Right lobe of liver (tissue), 6 donors: ENCODE data around the gene IRX2. TPM values are rescaled to one million over a fixed set of nuclear protein-coding genes. Genes with fewer than 3 reads are reported as not detected.

Source experiments
- ATAC-seq, 4 donors: fragments of 200-7000 bp; cut with Tn5 transposase; one replicate each; pipeline ENCODE4 v1.9.1; 2020; ENCODE audit warnings: mild to moderate bottlenecking in 4 of 4, moderate library complexity in 4 of 4
- DNase-seq, 3 donors: peaks; one replicate each; pipeline ENCODE4 v3.0.0-alpha.2; 2020
- H3K27ac ChIP-seq, 3 donors: fragments of 200-600 bp; one replicate each; pipeline ENCODE4 v1.8.0; 2022
- H3K27me3 ChIP-seq, 2 donors: fragments of 200-600 bp; one replicate each; pipeline ENCODE4 v1.8.0; 2022
- H3K36me3 ChIP-seq, 4 donors: fragments of 200-600 bp; sonication (generic) in 1 of 4; one replicate each; pipeline versions ENCODE4 v1.5.1 to v1.8.0; 2017 to 2022; ENCODE audit warnings: control low read depth in 1 of 4
- H3K4me1 ChIP-seq, 4 donors: fragments of 200-600 bp; sonication (generic) in 1 of 4; one replicate each; pipeline versions ENCODE4 v1.5.1 to v1.8.0; 2017 to 2022; ENCODE audit warnings: control low read depth in 1 of 4
- H3K4me3 ChIP-seq, 3 donors: fragments of 200-600 bp; one replicate each; pipeline ENCODE4 v1.8.0; 2022
- H3K9me3 ChIP-seq, 4 donors: fragments of 200-600 bp; sonication (generic) in 1 of 4; one replicate each; pipeline versions ENCODE4 v1.5.1 to v1.8.0; 2017 to 2022; ENCODE audit warnings: control low read depth in 1 of 4
- CTCF ChIP-seq, 4 donors: fragments of 200-600 bp in 3 of 4; fragments of 450-650 bp in 1 of 4; IDR thresholded peaks; one replicate each; pipeline versions ENCODE4 v1.5.1 to v1.8.0; 2016 to 2022; ENCODE audit warnings: antibody characterized with exemption in 4 of 4, mild to moderate bottlenecking in 2 of 4
- POLR2A ChIP-seq: fragments of 450-650 bp; IDR thresholded peaks from one replicate; pipeline ENCODE4 v1.6.1; 2017; ENCODE audit warnings: antibody characterized with exemption, mild to moderate bottlenecking
- WGBS: methylation state at CpG from one replicate; pipeline ENCODE4 v1.1.6; 2018; ENCODE audit warnings: low coverage, low lambda C conversion rate; ENCODE audit not compliant: insufficient coverage; ENCODE audit errors: missing lambda C conversion rate; 5-methylcytosine and 5-hydroxymethylcytosine counted together
- intact Hi-C, 2 donors: fragments of 100-400 bp; cut with DNase I; formaldehyde crosslinking; loops; one replicate each; pipeline versions ENCODE4 v1.11.2 to v1.14.1; 2022
- total RNA-seq, 6 experiments: library from RNA; depleted of rRNA in 2 of 6; stranded (reverse); fragments of >200 nt in 2 of 6; fragmentation: NEBNext Ultra II Directional in 3 of 6; extraction: Animal tissue kit (Norgen Biotek cat#: 25700) in 3 of 6; gene quantifications; one replicate each; pipeline versions ENCODE4 v1.1.0 to v1.2.4, GENCODE V29; 2016 to 2023
- donor health status: DM: no; HTN: yes; CAD: no.
- donor health status: DM: no; HTN: no; CAD: no.
- donor health status: DM: no; HTN: no; CAD: no.
- donor health status: DM: no; HTN: yes; CAD: no.
- donor health status: DM: no; HTN: yes; CAD: no.

Gene IRX2
- total RNA-seq, 6 experiments from 2014 or later, result not detected

GRCh38 chr5:2737273-2738155 is 14.0 kb downstream of the IRX2 start:
- Histone ChIP-seq H3K27ac (no peak overlapping the region), H3K9me3 (no peaks in the 10 kb centered on the region), H3K36me3 (no peaks in the 10 kb centered on the region), H3K4me1 (peaks cover 0 to 10% (median 0%) of the 10 kb centered on the region in 4 donors), H3K4me3 (no peak overlapping the region), H3K27me3 (peaks cover 0 to 48% of the 10 kb centered on the region in 2 donors)
- 40% methylated on average over 4 of the region's 17 CpGs for WGBS
- DNase-seq, result no peak
- ATAC-seq, result no peak
- TF ChIP-seq POLR2A (no peak), CTCF (IDR thresholded peaks at IDR 0.05) (no peak)
- intact Hi-C loops, result no loop called here

- no peak for TF ChIP-seq CTCF (IDR thresholded peaks at IDR 0.05)
- no peak for TF ChIP-seq POLR2A
- H3K27me3 ChIP-seq, result peaks cover 0 to 41% of the 10 kb centered on the region in 2 donors
- no peaks in the 10 kb centered on the region for H3K9me3 ChIP-seq
- H3K4me1 ChIP-seq, result peaks cover 0 to 10% (median 0%) of the 10 kb centered on the region in 4 donors
- no peak for DNase-seq
- H3K4me3 ChIP-seq, result no peak overlapping the region
- no peaks in the 10 kb centered on the region for H3K36me3 ChIP-seq
- intact Hi-C loops, result no loop called here
- ATAC-seq, result no peak
- WGBS, result 20% methylated on average over 1 of the region's 8 CpGs
- no peak overlapping the region for H3K27ac ChIP-seq
Measured at GRCh38 chr5:2736872-2737271, 14.6 kb downstream of the IRX2 start.

GRCh38 chr5:2735996-2736395 is 15.5 kb downstream of the IRX2 start:
- DNase-seq, result no peak
- Histone ChIP-seq H3K4me3 (no peak overlapping the region), H3K36me3 (no peaks in the 10 kb centered on the region), H3K27me3 (peaks cover 0 to 33% of the 10 kb centered on the region in 2 donors), H3K9me3 (no peaks in the 10 kb centered on the region), H3K4me1 (peaks cover 0 to 10% (median 0%) of the 10 kb centered on the region in 4 donors), H3K27ac (no peak overlapping the region)
- ATAC-seq, result no peak
- intact Hi-C loops, result no loop called here
- 21% methylated on average over 3 of the region's 3 CpGs for WGBS
- TF ChIP-seq CTCF (IDR thresholded peaks at IDR 0.05) (no peak), POLR2A (no peak)

- Histone ChIP-seq H3K27ac (no peak overlapping the region), H3K9me3 (no peaks in the 10 kb centered on the region), H3K4me1 (no peaks in the 10 kb centered on the region), H3K4me3 (no peak overlapping the region), H3K36me3 (no peaks in the 10 kb centered on the region), H3K27me3 (peaks cover 0 to 7% of the 10 kb centered on the region in 2 donors)
- DNase-seq (no peak), ATAC-seq (no peak)
- WGBS, result 10% methylated on average over 2 of the region's 3 CpGs
- intact Hi-C loops, result no loop called here
- TF ChIP-seq CTCF (IDR thresholded peaks at IDR 0.05), result no peak
- no peak for TF ChIP-seq POLR2A
Measured at GRCh38 chr5:2732850-2733249, 18.6 kb downstream of the IRX2 start.
